Suppressor macrophage treated with lipopolysaccharide for 1 hour (primary cell): ENCODE results near the gene LRRC66.
A peak's percentile ranks its signal among the peaks of the same experiment; 100 is the strongest.

Experiments
- DNase-seq, 3 donors: peaks; one replicate each; pipeline ENCODE4 v3.0.0-alpha.2; 2020 to 2022

LRRC66 gene, protein sequence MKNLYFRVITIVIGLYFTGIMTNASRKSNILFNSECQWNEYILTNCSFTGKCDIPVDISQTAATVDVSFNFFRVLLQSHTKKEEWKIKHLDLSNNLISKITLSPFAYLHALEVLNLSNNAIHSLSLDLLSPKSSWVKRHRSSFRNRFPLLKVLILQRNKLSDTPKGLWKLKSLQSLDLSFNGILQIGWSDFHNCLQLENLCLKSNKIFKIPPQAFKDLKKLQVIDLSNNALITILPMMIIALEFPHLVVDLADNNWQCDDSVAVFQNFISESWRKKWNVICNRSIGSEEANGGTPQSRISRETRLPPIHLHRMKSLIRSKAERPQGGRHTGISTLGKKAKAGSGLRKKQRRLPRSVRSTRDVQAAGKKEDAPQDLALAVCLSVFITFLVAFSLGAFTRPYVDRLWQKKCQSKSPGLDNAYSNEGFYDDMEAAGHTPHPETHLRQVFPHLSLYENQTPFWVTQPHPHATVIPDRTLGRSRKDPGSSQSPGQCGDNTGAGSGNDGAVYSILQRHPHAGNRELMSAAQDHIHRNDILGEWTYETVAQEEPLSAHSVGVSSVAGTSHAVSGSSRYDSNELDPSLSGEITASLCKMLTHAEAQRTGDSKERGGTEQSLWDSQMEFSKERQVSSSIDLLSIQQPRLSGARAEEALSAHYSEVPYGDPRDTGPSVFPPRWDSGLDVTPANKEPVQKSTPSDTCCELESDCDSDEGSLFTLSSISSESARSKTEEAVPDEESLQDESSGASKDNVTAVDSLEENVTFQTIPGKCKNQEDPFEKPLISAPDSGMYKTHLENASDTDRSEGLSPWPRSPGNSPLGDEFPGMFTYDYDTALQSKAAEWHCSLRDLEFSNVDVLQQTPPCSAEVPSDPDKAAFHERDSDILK

DNA sequence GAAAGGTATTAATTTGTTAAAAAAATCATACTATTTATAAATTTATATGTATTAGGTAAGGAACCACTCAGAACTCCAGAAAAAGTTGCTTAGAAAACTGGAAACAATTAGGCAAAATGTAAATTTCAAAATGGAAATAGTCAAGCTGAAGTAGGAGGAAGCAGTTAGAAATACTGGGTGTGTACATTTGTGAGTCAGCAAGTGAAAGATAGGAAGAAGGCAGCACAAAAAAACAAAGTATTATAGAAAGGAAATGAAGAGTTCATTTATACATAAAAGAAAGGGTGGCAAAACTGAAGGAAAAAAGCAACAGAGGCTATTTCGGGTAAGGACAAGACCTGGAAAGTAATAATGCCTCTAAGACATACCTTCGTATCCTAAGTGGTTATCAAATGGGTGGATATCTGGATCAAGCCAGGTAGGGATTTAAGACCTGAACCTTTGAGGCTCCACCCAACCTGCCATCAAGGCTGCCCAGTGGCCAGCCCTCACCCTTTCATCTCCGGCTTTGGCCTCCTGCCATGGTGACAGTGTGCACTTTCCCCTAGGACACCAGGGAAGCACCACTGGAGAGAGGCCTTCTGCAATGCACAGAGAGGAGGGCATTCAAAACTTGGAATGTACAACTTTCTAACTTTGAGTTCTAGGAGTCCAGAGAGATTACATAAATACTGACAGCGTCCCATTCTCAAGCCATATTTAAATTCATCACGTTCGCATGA lies at the start of gene LRRC66:
TSS of gene LRRC66 (minus strand) at position 428 of the 722 bp plus-strand sequence. CDS start 2,750 bp downstream, outside the sequence.
- peak; percentile 1 to 40 (median 30) for DNase-seq

DNA sequence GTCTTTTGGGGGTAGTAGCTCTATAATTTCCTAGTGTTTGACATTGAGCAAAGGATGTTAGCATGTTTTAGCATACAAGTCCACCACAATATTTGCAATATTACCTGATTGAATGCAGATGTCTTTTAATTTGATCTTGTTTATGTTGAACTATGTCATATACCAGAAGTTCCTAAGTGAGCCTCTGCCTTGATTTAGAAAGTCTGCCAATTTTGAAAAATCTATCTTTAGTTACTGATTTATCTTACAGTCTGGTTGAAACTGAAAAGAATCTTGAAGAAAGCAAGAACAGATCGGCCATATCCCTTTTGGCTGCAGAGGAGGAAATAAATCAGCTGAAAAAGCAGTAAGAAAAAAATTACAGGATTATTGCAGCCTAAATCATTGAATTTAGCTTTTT lies 49.4 kb upstream of the LRRC66 start:
- no peak for DNase-seq

DNA sequence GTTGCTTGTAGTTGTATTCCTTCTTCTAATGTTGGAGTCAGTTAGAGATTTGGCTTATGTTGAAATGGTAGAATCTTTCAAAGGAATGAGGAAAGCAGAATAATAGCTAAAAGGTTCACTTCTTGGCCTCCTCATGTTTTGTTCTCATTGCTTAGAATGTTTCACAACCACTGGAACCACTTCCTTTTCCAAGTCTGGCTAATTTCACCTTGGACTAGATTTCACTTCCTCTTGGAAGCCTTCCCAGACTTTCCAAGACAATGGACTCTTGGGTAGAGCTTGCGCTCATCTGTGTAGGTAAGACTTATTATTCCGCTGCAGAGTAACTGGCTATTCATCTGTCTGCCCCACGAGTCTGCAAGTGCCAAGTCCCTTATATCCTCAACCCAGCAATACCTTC lies 39.2 kb upstream of the LRRC66 start:
- DNase-seq: peak; percentile 41 to 59 (median 55)

DNA sequence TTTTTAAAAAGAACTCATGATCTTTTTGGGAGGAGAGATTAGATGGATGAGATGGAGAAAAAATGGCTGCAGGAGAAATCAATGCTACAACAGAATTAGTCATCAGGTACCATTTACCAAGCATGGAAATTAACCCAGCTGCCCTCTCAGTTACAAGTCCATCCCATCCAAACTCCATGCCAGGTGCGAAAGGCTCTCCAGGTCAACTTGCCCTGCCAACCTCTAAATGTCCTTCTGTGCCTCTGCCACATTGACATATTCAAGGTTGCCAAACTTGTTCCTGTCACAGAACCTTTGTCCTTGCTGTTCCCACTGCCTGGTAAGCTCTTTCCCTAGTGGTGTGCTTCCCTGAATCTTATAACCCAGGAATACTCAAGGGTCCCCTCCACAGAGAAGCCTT lies 38.1 kb upstream of the LRRC66 start:
- no peak for DNase-seq

DNA sequence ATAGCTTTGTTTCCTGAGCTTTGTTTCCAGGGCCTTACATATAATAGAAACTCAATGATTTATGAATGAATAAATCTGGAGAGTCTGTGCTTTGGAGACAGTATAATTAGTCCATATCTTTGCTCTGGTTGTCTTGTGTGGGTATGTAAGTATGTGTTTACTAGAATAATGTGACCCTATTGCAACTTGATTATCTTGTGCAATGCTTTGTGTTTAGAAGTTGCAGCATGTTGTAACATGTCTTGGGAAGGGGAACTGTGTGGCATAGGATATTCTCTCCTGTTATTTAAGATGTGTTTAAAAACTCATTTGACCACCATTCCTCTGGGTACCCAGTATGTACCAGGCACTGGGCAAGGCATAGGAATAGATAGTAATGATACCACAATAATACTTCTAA lies 37.0 kb upstream of the LRRC66 start:
- peak; percentile 13 to 57 (median 47) for DNase-seq

DNA sequence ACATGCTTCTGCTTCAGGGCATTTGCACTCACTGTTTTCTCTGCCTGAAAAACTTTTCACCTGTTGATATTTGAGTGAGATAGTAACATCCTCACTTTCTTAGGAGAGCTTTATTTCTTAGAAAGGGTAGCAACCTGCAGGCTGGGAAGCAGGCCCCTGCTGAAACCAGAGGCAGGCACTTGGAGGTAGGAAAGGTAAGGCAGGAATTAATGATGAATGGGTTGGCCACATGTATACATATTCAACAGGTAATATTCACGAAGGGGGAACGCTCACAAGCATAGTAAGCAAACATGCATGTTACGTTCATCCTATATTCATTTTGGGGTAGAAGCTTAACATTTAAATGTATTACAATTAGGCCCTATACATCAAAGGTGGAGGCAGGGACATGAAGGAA lies 34.1 kb upstream of the LRRC66 start:
- DNase-seq: no peak

DNA sequence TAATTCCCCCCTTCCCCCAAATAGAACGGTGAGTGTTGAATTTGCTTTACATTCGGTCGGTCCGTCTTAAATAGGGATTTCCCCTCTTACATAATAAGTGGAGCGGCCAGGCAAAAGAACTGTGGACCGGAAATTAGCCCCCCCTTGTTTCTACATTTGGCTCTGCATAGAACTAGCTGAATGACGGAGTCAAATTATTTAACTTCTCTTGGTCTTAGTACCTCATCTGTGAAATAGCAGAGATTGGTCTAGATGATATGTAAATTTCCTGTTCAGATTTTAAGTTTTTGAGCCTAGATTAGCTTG lies 32.3 kb upstream of the LRRC66 start:
- peak; percentile 57 to 67 (median 67) for DNase-seq

DNA sequence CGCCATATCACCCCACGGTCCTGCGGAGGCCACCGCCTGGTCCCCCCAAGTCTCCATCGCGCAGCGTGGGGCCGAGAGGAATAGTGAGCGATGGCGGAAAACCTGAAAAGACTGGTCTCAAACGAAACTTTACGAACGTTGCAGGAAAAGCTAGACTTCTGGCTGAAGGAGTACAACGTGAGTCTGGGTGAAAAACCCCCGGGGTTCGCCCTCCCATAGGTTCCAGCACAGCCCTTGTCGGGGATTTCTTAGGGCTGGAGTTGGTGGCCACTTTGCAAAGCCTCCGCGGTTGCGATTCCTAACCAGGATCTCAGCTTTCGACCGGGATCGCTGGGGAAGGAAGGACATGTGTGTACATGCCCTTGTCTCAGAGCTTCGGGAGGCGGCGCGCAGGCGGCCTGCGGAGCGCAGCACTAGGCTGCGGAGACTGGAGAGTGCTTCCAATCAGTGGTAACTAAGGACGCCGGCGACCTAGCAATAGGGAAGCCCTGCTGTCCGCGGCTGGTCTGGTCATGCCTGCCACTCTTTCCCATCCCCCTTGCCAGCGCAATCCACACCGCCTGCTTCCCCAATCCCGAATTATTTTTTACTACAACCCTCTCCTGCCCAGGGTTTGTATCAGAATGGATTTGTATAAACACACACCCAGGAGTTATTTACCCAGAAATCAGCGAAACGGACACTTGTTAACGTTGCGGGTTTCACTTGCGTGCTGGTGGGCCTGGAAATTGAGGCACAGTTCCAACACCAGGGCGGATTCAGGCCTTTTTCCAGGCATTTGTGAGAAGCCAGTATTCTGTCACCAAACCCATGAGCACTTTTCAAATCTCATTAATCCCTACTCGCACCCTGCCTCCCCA lies 31.7 kb upstream of the LRRC66 start:
- peak; percentile 65 to 78 (median 68) for DNase-seq

DNA sequence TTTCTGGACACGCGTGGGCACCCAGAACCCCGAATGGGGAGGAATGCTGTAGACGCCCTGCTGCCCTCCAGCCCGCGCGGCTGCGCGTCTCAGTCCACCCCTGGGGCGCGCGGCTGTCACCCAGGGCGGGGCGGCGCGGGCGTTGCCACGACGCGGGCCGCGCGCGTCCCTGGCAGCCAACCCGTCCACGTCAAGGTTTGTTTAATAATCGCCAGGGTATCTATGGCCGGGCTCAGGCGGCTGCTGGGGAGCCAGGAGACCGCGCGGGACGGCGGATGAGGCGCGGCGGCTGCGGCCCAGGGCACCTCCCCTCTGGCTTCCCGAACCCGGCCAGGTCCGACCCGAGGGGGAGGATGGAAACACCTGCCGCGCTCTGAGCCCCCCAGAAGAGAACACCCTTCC lies 31.1 kb upstream of the LRRC66 start, which contains the start of gene SPATA18:
TSS of gene SPATA18 (plus strand) at position 92 of the 402 bp plus-strand sequence. CDS start 401 bp downstream, outside the sequence.
- peak; percentile 41 to 73 (median 47) for DNase-seq

DNA sequence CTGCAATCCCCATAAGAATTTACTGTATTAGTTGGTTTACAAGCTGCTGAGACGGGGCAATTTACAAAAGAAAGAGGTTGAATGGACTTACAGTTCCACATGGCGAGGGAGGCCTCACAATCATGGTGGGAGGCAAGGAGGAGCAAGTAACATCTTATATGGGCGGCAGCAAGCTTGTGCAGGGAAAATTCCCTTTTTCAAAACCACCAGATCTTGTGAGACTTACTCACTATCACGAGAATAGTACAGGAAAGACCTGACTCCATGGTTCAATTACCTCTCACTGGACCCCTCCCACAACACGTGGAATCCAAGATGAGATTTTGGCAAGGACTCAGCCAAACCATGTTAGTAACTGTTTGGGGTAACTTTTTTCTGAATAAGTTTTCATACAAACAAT lies 29.1 kb upstream of the LRRC66 start:
- peak; percentile 41 to 57 (median 55) for DNase-seq

DNA sequence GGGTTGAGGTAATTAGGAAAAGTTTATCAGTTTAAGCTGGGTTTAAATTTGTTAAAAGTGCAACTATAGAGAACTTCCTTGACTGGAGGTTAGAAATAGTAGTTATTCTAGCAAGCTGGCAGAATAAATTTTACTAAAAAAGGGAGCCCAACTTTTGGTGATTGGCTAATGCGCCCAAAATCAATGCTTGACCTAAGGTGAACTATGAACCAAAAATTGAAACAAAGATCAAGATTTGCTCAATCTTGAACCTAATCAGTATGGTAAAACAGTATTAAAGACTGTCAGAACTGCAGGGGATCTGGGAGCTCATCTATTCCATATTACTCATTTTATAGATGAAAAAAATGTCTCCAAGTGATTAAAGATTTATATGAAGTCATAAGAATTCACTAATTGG lies 24.9 kb upstream of the LRRC66 start:
- DNase-seq: no peak

DNA sequence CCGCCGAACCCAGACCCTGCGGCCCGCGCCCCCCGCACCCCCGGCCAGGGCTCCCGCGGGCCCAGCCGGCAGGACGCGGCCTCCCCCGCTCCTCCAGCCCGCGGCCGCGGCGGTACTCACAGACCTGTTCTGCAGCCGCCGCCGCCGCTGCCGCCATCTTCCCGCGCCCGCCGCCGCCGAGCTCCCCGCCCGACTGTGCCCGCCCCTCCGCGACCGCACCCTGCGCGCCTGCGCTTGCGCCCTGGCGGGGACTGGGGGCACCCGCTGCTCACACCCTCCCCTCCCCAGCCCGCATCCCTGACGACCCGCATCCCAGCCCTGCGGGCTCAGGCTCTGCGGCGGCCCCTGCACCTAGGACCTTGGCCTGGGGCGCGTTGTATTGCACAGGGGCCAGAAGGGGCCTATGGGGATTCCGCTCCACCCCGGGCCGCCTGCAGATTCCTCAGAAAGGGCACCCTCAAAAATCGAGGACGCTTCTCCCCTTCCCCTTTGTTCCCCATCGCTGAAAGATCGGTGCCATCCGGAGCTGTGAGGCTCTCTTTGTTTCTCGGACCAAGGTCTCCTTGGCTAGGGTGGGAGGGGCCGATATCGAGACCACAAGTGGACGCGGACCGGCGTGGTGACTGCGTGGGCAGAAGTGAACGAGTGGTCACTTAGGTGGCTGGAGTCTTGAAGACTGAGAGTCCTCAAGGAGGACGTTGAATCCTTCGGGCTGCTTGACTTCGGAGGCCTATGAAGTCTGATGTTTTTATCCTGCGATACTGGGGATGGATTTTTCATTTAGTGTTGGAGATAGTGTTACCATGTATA lies 18.1 kb upstream of the LRRC66 start, which contains the start of gene SGCB:
TSS of gene SGCB (minus strand) at position 197 of the 810 bp plus-strand sequence. CDS start at position 157, 40 bp downstream.
- peak; percentile 38 to 77 (median 49) for DNase-seq

DNA sequence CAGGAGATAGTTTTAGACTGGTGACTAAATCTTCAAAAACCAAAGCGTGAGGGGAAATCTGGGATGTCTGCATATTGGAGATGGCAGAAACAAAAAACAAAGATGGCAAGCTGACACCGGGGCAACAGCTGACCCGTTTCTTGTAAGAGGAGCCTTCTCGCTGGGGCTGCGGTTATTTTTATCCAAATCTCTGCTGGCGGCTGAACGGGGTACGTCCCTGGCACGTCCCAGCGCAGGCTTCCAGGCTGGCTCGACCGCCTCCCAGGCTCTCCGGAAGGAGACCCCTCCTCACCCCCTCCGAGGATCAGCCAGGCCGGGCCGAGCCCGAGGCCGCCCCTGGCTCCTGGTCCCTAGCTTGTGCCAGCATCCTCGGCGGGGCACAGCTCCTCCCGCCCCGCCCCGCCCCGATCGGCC lies 17.5 kb upstream of the LRRC66 start:
- DNase-seq: peak in 1 of 3 donors; percentile 10

DNA sequence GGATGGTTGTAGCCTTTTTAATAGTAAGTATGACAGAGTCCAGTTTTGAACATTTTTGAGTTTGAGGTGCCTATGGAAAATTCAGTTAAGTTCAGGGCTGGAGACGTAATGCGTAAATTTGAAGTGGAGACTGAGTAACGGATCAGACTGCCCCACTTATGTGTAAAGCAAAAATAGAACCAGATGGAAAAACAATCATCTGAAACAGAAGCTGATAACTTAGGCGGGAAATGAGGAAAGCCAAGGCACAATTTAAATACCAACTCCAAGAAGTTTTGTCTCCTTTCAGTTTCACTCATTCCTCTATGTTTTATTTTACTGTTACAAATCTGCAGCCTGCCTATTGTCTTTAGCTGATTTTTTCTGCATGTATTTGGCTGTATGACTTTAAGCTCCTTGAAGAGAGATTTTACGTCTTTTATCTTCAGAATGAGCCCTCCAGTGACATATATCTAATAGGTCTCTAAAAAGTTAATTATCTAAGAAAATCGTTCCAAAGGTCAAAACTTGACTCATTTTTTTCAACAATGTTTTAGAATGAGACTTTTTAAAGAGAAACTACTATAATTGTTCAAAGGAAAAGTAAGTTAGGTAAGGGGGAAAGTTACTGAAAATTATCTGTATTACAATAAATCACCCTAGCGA lies 16.8 kb upstream of the LRRC66 start:
- no peak for DNase-seq

DNA sequence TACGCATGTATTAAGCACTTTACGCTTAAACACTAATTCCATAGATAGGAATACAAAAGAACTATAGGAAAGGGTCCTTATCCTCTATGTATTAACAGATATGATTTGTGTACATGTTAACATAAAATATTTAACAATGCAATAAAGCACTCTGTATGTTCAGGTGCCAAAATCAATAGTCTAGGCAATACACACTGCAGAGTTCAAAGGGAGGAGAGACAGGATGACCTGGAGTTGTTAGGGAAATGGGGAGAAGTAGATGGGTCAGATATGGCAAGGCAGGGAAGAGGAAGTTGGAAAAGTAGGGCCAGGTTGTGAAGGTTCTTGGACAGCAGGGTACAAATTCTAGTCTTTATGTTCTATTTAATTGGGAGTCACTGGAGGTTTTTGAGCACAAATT lies 15.0 kb upstream of the LRRC66 start:
- no peak for DNase-seq

DNA sequence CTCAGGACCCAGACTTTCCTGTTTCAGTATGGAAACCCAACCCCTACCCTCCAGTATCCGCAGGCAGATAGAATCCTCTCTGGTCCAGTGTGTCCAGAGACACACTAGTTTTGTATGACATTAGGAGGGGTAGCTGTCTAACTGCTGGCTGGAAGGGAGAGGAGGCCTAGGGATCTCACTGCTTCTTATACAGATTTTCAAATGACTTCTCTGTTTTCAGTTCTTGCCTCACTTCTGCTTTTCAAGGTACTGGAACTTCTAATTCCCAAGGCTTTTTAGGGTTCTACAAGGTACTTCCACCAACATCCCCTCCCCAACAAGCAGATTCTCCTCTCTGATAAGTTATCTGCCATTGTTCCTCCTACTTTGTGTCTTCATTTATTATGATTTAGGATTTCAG lies 11.8 kb upstream of the LRRC66 start:
- peak in 2 of 3 donors; percentile 24 for DNase-seq

DNA sequence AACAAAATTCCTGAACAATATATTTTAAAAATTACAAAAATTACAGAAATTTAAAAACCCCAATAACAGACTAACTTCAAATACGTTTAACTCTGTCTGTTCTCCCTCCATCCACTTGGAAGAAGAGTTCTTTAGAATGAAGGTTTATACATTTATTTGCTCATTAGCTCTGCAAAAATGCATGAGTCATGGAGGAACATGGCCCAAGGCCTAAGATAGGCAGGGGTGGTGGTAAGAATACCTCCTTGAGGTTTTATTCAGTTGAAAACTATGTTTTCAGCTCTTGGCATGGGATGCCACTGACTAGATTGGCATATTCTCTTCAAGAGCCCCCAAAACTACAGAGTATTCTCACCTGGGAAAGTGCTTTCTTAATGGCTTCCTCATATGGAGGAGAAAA lies 8.8 kb upstream of the LRRC66 start:
- DNase-seq: no peak

DNA sequence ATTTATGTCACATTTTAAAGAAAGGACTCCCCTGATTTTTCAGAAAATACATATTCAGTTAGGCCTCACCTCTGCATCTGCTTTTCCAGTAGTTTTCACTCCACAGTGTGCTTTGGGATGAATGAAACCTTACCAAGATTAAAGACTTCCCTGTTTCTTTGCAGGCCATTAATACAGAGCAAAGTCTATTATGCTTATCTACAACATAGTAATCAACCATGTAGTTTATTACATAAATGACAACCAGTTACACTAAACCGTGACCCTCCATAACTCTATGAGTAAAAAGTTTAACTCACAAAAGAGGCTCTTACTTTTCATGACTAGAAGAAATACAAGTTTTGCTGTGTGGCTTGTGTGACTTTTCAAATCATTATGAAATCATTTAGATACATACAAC lies 2.3 kb downstream of the LRRC66 start:
- no peak for DNase-seq

DNA sequence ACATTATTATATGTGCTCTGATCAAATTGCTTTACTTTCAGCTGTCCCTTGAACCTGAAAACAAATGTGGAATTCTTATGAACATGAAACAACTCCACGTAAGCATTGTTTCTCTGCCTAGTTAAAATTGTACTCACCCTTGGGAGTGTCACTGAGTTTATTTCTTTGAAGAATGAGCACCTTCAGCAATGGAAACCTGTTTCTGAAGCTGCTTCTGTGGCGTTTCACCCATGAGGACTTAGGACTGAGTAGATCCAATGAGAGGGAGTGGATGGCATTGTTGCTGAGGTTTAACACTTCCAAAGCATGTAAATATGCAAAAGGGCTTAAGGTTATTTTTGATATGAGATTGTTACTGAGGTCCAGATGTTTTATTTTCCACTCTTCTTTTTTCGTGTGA lies 3.2 kb downstream of the LRRC66 start:
- DNase-seq: no peak

DNA sequence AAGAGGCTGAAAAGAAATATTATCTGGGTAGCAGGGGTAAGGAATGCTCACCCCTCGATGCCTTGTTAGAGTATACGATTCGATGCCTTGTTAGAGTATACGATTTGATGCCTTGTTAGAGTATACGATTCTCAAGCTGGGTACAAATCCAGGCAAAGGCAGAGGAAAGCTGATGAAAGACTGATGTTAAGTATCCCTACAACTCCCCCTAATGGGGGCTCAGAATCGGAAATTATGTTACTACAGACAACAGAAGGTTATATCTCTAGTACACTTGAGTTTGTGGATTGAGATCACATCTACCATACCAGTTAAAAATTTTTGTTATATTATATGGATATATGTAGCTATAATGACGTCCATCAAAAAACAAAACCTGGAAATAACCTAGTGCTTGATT lies 4.8 kb downstream of the LRRC66 start:
- DNase-seq: no peak

DNA sequence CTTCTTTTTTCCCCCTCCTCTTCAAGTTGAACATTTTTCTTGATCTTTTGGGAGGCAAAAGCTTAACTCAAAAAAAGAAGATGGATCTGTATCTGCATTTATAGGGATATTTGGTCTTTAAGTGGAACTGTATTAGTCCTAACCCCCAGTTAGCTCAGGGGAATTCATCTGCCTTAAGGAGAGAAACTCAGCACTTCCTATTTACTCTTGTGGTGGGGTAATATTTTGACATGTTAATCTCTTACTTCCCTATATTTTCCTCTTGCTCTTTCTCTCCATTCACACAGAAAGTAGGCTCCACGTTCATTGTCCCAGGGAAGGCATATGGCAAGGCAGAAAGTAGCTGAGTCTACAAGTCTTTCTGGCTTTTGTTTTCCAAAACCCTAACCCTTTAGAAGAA lies 5.3 kb downstream of the LRRC66 start:
- peak; percentile 28 to 58 (median 57) for DNase-seq
